Hepatocyte (in vitro differentiated cells): Measurements from ENCODE around the gene EML3. TPM values are rescaled to one million over a fixed set of nuclear protein-coding genes. Genes with fewer than 3 reads are reported as not detected.

ENCODE experiments used
- DNase-seq: peaks from one replicate; pipeline ENCODE4 v3.0.0-alpha.2; 2016; ENCODE audit warnings: low spot score
- H2AFZ ChIP-seq: fragments of 200-600 bp; sonication (generic); 2 replicates; pipeline ENCODE4 v1.6.0; 2016; ENCODE audit warnings: antibody characterized with exemption, mild to moderate bottlenecking
- H3K27ac ChIP-seq: fragments of 200-600 bp; sonication (generic); 2 replicates; pipeline ENCODE4 v1.5.1; 2016; ENCODE audit warnings: mild to moderate bottlenecking
- H3K27me3 ChIP-seq: fragments of 200-600 bp; sonication (generic); 2 replicates; pipeline ENCODE4 v1.6.1; 2016
- H3K36me3 ChIP-seq: fragments of 200-600 bp; sonication (generic); replicated peaks from 2 replicates; pipeline ENCODE4 v1.5.1; 2016; ENCODE audit warnings: low read depth; ENCODE audit not compliant: insufficient read depth
- H3K4me1 ChIP-seq: fragments of 200-600 bp; sonication (generic); 2 replicates; pipeline ENCODE4 v1.5.1; 2016; ENCODE audit warnings: mild to moderate bottlenecking, moderate library complexity; ENCODE audit not compliant: insufficient read depth
- H3K4me2 ChIP-seq: fragments of 200-600 bp; sonication (generic); 2 replicates; pipeline ENCODE4 v1.6.0; 2016
- H3K4me3 ChIP-seq: fragments of 200-600 bp; sonication (generic); 2 replicates; pipeline ENCODE4 v1.5.1; 2016; ENCODE audit warnings: mild to moderate bottlenecking
- H3K79me2 ChIP-seq: fragments of 200-600 bp; sonication (generic); 2 replicates; pipeline ENCODE4 v1.6.0; 2017; ENCODE audit warnings: mild to moderate bottlenecking
- H3K9me2 ChIP-seq: fragments of 200-600 bp; sonication (generic); replicated peaks from 2 replicates; pipeline ENCODE4 v1.6.0; 2017; ENCODE audit warnings: mild to moderate bottlenecking; ENCODE audit not compliant: insufficient read depth
- H3K9me3 ChIP-seq: fragments of 200-600 bp; sonication (generic); 2 replicates; pipeline ENCODE4 v1.5.1; 2016; ENCODE audit warnings: low read depth, mild to moderate bottlenecking
- H4K20me1 ChIP-seq: fragments of 200-600 bp; sonication (generic); 2 replicates; pipeline ENCODE4 v1.6.0; 2016; ENCODE audit warnings: mild to moderate bottlenecking; ENCODE audit not compliant: insufficient read depth, poor library complexity, severe bottlenecking
- EZH2 ChIP-seq: fragments of 200-600 bp; sonication (generic); IDR thresholded peaks from 2 replicates; pipeline ENCODE4 v1.6.1; 2016; ENCODE audit warnings: antibody characterized with exemption, mild to moderate bottlenecking, borderline replicate concordance
- EZH2phosphoT487 ChIP-seq: fragments of 200-600 bp; sonication (generic); IDR thresholded peaks from one replicate; pipeline ENCODE4 v1.6.1; 2018; ENCODE audit warnings: antibody characterized with exemption, mild to moderate bottlenecking, low read depth, moderate library complexity; ENCODE audit not compliant: unreplicated experiment, severe bottlenecking
- WGBS: methylation state at CpG from one replicate; pipeline ENCODE4 v1.1.6; 2016; ENCODE audit warnings: low lambda C conversion rate; ENCODE audit errors: missing lambda C conversion rate; 5-methylcytosine and 5-hydroxymethylcytosine counted together
- polyA plus RNA-seq: library from polyadenylated mRNA; unstranded; fragments of >200 nt; fragmentation: Nextera tagmentation; extraction: Ambion mirVana; gene quantifications from 2 replicates; pipeline ENCODE4 v1.2.1, GENCODE V29; 2016
- total RNA-seq: library from RNA; depleted of rRNA; stranded (reverse); fragments of >200 nt; gene quantifications from 2 replicates; pipeline ENCODE4 v1.2.3, GENCODE V29; 2014
- TF ChIP-seq, protein P1 (sequence below): fragments of 200-600 bp; sonication (generic); IDR thresholded peaks from 2 replicates; pipeline ENCODE4 v1.5.1; 2016; ENCODE audit warnings: antibody characterized with exemption, mild to moderate bottlenecking; ENCODE audit not compliant: poor library complexity

Gene EML3
- total and polyA plus RNA-seq, 2 experiments from 2014 or later = 21.6 to 22.6 TPM

DNA sequence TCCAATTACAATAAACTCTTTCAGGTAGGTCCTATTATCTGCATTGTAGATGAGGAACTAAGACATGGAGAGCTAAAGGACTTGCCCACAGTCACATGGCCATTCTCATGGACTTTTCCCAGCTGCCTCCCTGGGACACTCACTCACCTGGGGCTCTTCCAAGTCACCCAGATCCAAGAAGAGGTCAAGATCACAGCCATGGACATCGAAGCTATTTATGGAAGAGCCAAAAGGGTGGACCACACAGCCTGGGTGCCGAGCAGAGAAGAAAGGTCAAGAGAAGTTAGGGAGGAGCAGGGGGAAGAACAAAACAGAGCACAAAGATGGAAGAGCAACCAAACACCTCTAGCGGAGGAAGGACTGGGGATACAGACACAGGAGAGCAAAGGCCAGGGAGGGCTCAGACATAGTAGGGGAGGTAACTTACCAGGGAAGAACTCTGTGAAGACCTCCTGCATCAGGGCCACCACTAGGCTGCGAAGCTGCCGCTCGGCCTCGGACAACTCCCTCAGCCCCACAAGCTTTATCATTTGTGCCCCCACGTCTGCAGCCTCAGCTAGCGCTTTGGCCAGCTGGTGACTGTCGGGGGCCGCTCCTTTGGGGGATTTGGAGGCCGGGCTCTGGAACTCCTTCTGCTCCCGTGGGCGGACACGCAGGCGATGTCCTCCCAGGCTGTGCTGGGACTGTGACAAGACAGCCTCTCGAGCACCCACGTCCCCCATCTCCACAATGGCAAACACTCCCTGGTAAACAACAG lies 31.4 kb downstream of the EML3 start:
- TF ChIP-seq, protein P1, sequence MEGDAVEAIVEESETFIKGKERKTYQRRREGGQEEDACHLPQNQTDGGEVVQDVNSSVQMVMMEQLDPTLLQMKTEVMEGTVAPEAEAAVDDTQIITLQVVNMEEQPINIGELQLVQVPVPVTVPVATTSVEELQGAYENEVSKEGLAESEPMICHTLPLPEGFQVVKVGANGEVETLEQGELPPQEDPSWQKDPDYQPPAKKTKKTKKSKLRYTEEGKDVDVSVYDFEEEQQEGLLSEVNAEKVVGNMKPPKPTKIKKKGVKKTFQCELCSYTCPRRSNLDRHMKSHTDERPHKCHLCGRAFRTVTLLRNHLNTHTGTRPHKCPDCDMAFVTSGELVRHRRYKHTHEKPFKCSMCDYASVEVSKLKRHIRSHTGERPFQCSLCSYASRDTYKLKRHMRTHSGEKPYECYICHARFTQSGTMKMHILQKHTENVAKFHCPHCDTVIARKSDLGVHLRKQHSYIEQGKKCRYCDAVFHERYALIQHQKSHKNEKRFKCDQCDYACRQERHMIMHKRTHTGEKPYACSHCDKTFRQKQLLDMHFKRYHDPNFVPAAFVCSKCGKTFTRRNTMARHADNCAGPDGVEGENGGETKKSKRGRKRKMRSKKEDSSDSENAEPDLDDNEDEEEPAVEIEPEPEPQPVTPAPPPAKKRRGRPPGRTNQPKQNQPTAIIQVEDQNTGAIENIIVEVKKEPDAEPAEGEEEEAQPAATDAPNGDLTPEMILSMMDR = no peak
- TF ChIP-seq EZH2phosphoT487 = no peak
- no peak for TF ChIP-seq EZH2
- 98% methylated on average over 18 of the region's 18 CpGs for WGBS
- peaks cover 6% of the 10 kb centered on the region for H3K4me1 ChIP-seq
- H3K4me2 ChIP-seq = no peak overlapping the region
- H3K4me3 ChIP-seq = no peak overlapping the region
- H3K9me3 ChIP-seq = no peaks in the 10 kb centered on the region
- no peak for DNase-seq
- H3K36me3 ChIP-seq = no peaks in the 10 kb centered on the region
- H3K27ac ChIP-seq = no peak overlapping the region
- no peaks in the 10 kb centered on the region for H3K27me3 ChIP-seq
- H3K79me2 ChIP-seq = peaks cover 16% of the 10 kb centered on the region
- no peaks in the 10 kb centered on the region for H3K9me2 ChIP-seq
- H2AFZ ChIP-seq = no peak overlapping the region
- H4K20me1 ChIP-seq = no peaks in the 10 kb centered on the region

DNA sequence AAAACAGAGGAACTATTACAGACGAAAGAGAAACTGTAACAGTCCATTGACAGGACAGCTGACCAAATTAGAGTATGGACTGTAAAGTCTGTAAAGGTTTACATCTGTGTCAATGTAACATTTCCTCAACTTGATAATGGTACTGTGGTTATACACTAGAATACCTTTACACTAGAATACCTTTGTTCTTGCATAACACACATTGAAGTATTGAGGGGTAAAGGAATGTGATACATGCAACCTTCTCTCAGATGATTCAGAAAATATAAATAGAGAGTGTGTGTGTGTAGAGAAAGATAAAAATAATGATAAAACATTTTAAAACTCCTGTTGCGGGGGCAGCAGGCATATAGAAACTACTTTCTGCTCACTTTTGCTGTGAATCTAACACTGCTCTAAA lies 33.3 kb downstream of the EML3 start:
- Histone ChIP-seq H3K27ac (no peak overlapping the region), H4K20me1 (no peaks in the 10 kb centered on the region), H3K4me1 (peaks cover 18% of the 10 kb centered on the region), H3K27me3 (no peaks in the 10 kb centered on the region), H3K4me2 (no peak overlapping the region), H3K79me2 (peaks cover 17% of the 10 kb centered on the region), H3K4me3 (no peak overlapping the region), H3K36me3 (no peaks in the 10 kb centered on the region), H3K9me3 (no peaks in the 10 kb centered on the region), H3K9me2 (no peaks in the 10 kb centered on the region), H2AFZ (no peak overlapping the region)
- WGBS = 98% methylated on average over 2 of the region's 2 CpGs
- TF ChIP-seq, protein P1 = no peak
- TF ChIP-seq EZH2 = no peak
- no peak for TF ChIP-seq EZH2phosphoT487
- no peak for DNase-seq

DNA sequence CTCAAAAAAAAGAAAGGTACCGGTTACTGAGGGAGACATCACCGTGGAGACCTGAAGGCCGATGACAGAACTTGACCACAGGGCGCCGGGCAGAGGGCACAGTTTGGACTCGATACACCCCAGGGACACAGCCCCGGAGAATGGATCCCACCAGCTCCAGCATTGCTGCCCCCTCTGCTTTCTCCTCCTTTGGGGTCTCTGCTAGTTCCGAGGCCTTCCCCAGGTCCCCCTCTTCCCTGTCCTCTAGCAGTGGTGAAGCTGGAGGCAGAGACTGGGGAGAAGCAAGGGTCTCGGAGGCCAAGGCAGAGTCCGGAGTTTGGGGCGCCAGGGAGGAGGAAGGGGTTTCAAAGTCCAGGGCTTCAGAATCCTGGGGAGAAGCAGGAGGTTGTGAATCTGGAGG lies 34.0 kb downstream of the EML3 start:
- no peak for TF ChIP-seq EZH2
- TF ChIP-seq, protein P1 = no peak
- no peak for TF ChIP-seq EZH2phosphoT487
- Histone ChIP-seq H3K27ac (no peak overlapping the region), H3K4me3 (no peak overlapping the region), H3K9me3 (no peaks in the 10 kb centered on the region), H3K79me2 (peaks cover 18% of the 10 kb centered on the region), H4K20me1 (no peaks in the 10 kb centered on the region), H3K4me2 (no peak overlapping the region), H3K9me2 (no peaks in the 10 kb centered on the region), H3K36me3 (no peaks in the 10 kb centered on the region), H3K4me1 (peaks cover 18% of the 10 kb centered on the region), H3K27me3 (no peaks in the 10 kb centered on the region), H2AFZ (no peak overlapping the region)
- no peak for DNase-seq
- WGBS = 97% methylated on average over 11 of the region's 11 CpGs
